Astrocyte (in vitro differentiated cells and primary cell): Measurements from ENCODE around the gene NR3C1. TPM values are rescaled to one million over a fixed set of nuclear protein-coding genes. Genes with fewer than 3 reads are reported as not detected.

ENCODE experiments used
- DNase-seq: peaks from one replicate; pipeline ENCODE4 v3.0.0-alpha.2; 2010; ENCODE audit warnings: low read depth
- FAIRE-seq: peaks from 2 replicates; lab custom pipeline; 2011; peaks lifted over from hg19 to GRCh38; lab: Jason Lieb, UNC
- H2AFZ ChIP-seq: 2 replicates; pipeline ENCODE4 v1.6.0; 2012; ENCODE audit warnings: low read depth, low read length, inconsistent platforms
- H3K27ac ChIP-seq: 2 replicates; pipeline ENCODE4 v1.5.1; 2011; ENCODE audit warnings: low read depth, low read length, inconsistent platforms
- H3K27me3 ChIP-seq: 2 replicates; pipeline ENCODE4 v1.6.0; 2011; ENCODE audit warnings: low read length, inconsistent platforms; ENCODE audit not compliant: insufficient read depth
- H3K36me3 ChIP-seq: 2 replicates; pipeline ENCODE4 v1.5.1; 2011; ENCODE audit warnings: low read length, inconsistent platforms; ENCODE audit not compliant: insufficient read depth
- H3K4me1 ChIP-seq: 2 replicates; pipeline ENCODE4 v1.5.1; 2011; ENCODE audit warnings: low read length, inconsistent platforms; ENCODE audit not compliant: insufficient read depth
- H3K4me2 ChIP-seq: 2 replicates; pipeline ENCODE4 v1.6.0; 2012; ENCODE audit warnings: low read length, inconsistent platforms
- H3K4me3 ChIP-seq: 2 replicates; pipeline ENCODE4 v1.5.1; 2011; ENCODE audit warnings: low read depth, mild to moderate bottlenecking, low read length, inconsistent platforms; ENCODE audit not compliant: insufficient read depth
- H3K79me2 ChIP-seq: 2 replicates; pipeline ENCODE4 v1.6.0; 2012; ENCODE audit warnings: mild to moderate bottlenecking, low read length, inconsistent platforms; ENCODE audit not compliant: insufficient read depth
- H3K9ac ChIP-seq: 2 replicates; pipeline ENCODE4 v1.6.0; 2012; ENCODE audit warnings: mild to moderate bottlenecking, low read length, inconsistent platforms
- H3K9me3 ChIP-seq: 2 replicates; pipeline ENCODE4 v1.5.1; 2012; ENCODE audit warnings: low read depth, mild to moderate bottlenecking, low read length, inconsistent platforms; ENCODE audit not compliant: insufficient read depth
- H4K20me1 ChIP-seq: 2 replicates; pipeline ENCODE4 v1.6.0; 2012; ENCODE audit warnings: low read length, inconsistent platforms; ENCODE audit not compliant: insufficient read depth
- H3K27ac Mint-ChIP-seq: one replicate; pipeline ENCODE4 v1.8.0; 2021; ENCODE audit warnings: mild to moderate bottlenecking, mixed read lengths; ENCODE audit not compliant: unreplicated experiment
- H3K27me3 Mint-ChIP-seq: one replicate; pipeline ENCODE4 v1.8.0; 2021; ENCODE audit warnings: low read depth, mixed read lengths; ENCODE audit not compliant: unreplicated experiment
- H3K36me3 Mint-ChIP-seq: one replicate; pipeline ENCODE4 v1.8.0; 2021; ENCODE audit warnings: low read depth, mixed read lengths; ENCODE audit not compliant: unreplicated experiment
- H3K4me1 Mint-ChIP-seq: one replicate; pipeline ENCODE4 v1.8.0; 2021; ENCODE audit warnings: low read depth, mixed read lengths; ENCODE audit not compliant: unreplicated experiment
- H3K4me3 Mint-ChIP-seq: one replicate; pipeline ENCODE4 v1.8.0; 2021; ENCODE audit warnings: mild to moderate bottlenecking, moderate library complexity, mixed read lengths; ENCODE audit not compliant: unreplicated experiment
- H3K9me3 Mint-ChIP-seq: one replicate; pipeline ENCODE4 v1.8.0; 2021; ENCODE audit warnings: mild to moderate bottlenecking, mixed read lengths; ENCODE audit not compliant: unreplicated experiment
- EZH2 ChIP-seq: IDR thresholded peaks from 2 replicates; pipeline ENCODE4 v1.6.1; 2012; ENCODE audit warnings: mild to moderate bottlenecking, low read length, inconsistent platforms; ENCODE audit not compliant: insufficient read depth
- total RNA-seq: library from RNA; stranded (reverse); gene quantifications from 2 replicates; pipeline ENCODE4 v1.2.1, GENCODE V29; 2021
- TF ChIP-seq, protein P1 (sequence below): IDR thresholded peaks from 2 replicates; pipeline ENCODE4 v1.5.1; 2011; ENCODE audit warnings: low read depth, mild to moderate bottlenecking, inconsistent platforms, low read length, moderate library complexity; ENCODE audit not compliant: insufficient read depth

Gene NR3C1
- total RNA-seq, 1 donor from 2014 or later = 35.4 TPM

DNA sequence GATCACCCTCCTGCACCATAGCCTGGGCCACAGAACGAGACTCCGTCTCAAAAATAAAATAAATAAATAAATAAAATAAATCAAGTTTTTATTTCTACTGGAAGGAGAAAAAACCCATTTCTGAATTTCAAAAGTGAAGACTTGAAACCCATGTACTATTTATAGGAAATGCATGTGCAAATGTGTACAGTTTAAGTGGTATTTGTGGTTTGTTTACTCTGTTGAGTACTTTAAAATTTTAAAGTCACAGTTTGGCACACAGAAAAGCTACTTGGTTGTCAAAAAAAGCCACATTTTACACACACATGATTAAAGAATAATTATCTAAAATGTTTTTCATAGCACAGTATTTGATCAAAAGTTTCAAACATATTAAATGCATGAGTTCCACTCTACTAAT, 43.6 kb downstream of the NR3C1 start:
- H2AFZ ChIP-seq = no peak overlapping the region
- no peak overlapping the region for H3K9ac ChIP-seq
- no peaks in the 10 kb centered on the region for H3K9me3 ChIP-seq
- peaks cover 5% of the 10 kb centered on the region for H3K4me1 ChIP-seq
- no peak overlapping the region for H3K4me3 ChIP-seq
- H4K20me1 ChIP-seq = peaks cover 58% of the 10 kb centered on the region
- H3K36me3 ChIP-seq = no peaks in the 10 kb centered on the region
- TF ChIP-seq, protein P1, sequence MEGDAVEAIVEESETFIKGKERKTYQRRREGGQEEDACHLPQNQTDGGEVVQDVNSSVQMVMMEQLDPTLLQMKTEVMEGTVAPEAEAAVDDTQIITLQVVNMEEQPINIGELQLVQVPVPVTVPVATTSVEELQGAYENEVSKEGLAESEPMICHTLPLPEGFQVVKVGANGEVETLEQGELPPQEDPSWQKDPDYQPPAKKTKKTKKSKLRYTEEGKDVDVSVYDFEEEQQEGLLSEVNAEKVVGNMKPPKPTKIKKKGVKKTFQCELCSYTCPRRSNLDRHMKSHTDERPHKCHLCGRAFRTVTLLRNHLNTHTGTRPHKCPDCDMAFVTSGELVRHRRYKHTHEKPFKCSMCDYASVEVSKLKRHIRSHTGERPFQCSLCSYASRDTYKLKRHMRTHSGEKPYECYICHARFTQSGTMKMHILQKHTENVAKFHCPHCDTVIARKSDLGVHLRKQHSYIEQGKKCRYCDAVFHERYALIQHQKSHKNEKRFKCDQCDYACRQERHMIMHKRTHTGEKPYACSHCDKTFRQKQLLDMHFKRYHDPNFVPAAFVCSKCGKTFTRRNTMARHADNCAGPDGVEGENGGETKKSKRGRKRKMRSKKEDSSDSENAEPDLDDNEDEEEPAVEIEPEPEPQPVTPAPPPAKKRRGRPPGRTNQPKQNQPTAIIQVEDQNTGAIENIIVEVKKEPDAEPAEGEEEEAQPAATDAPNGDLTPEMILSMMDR = no peak
- no peak for TF ChIP-seq EZH2
- H3K27me3 Mint-ChIP-seq = no peaks in the 10 kb centered on the region
- no peak overlapping the region for H3K4me3 Mint-ChIP-seq
- H3K4me1 Mint-ChIP-seq = peaks cover 21% of the 10 kb centered on the region
- DNase-seq = no peak
- no peak overlapping the region for H3K4me2 ChIP-seq
- no peak overlapping the region for H3K27ac ChIP-seq
- H3K27me3 ChIP-seq = no peaks in the 10 kb centered on the region
- no peak for FAIRE-seq
- H3K9me3 Mint-ChIP-seq = peaks cover 6% of the 10 kb centered on the region
- H3K79me2 ChIP-seq = peaks cover 96% of the 10 kb centered on the region
- no peak overlapping the region for H3K27ac Mint-ChIP-seq
- peaks cover 12% of the 10 kb centered on the region for H3K36me3 Mint-ChIP-seq

DNA sequence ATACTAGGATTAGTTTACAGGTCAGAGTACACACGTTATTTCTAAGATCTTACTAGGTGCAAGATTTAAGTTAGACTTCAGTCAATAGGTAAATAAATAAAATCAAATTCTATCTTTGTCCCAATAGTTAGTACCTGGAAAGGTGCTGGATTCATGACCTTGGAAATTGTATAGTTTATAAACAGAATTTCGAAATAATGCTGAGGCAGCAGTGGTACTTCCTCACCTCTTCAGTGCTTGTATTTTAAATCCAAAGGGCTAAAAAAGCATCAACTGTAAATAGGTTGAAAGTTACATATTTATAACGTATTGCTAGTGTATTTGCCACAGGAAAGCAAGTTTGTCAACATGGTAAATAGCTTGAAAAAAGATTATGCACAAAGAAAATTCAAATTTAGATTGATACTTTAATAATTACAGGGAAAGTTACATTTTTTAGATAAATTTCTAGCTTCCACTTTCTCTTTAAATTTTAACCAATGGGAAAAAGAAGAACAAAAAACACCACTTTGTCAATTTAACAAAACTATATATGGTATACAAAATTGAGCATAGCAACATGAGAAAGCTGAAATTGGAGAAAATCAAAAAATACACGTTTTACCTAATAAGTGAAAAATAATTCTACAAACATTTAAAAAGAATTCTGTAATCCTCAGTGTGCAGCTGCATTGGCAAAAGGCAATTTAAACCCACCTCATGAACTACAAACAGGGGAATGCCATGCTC, 46.5 kb downstream of the NR3C1 start:
- H3K36me3 ChIP-seq = no peaks in the 10 kb centered on the region
- no peak overlapping the region for H3K4me2 ChIP-seq
- H3K4me3 Mint-ChIP-seq = no peak overlapping the region
- peaks cover 53% of the 10 kb centered on the region for H4K20me1 ChIP-seq
- DNase-seq (no peak), FAIRE-seq (no peak)
- H3K9me3 Mint-ChIP-seq = no peaks in the 10 kb centered on the region
- no peak for TF ChIP-seq EZH2
- TF ChIP-seq, protein P1 = no peak
- no peak overlapping the region for H3K4me3 ChIP-seq
- H3K79me2 ChIP-seq = peaks cover 96% of the 10 kb centered on the region
- no peaks in the 10 kb centered on the region for H3K9me3 ChIP-seq
- no peaks in the 10 kb centered on the region for H3K27me3 ChIP-seq
- peaks cover 2% of the 10 kb centered on the region for H3K36me3 Mint-ChIP-seq
- H3K27me3 Mint-ChIP-seq = no peaks in the 10 kb centered on the region
- no peak overlapping the region for H3K9ac ChIP-seq
- peaks cover 5% of the 10 kb centered on the region for H3K4me1 ChIP-seq
- no peak overlapping the region for H3K27ac Mint-ChIP-seq
- H3K27ac ChIP-seq = no peak overlapping the region
- H2AFZ ChIP-seq = no peak overlapping the region
- peaks cover 30% of the 10 kb centered on the region for H3K4me1 Mint-ChIP-seq

DNA sequence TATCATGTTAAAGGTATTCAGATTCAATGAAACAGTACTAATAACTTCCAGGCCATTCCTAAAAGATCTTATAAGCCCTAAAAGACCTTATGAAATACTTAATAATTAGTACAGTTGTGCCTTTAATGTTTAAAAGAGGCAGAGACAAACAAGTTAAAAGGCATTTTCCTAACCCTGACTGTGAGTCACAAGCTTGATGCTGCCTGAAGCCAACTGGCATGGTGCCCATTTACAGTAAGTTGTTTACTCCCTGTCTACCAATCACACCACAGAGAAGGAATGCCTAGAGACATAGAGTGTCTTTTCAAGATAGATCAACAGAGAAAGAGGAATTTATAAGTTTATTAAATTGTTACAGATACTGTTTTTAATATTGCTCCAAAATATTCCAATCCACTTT, 47.8 kb downstream of the NR3C1 start:
- Histone ChIP-seq H2AFZ (no peak overlapping the region), H3K27me3 (no peaks in the 10 kb centered on the region), H3K4me3 (no peak overlapping the region), H3K36me3 (no peaks in the 10 kb centered on the region), H3K4me1 (peaks cover 12% of the 10 kb centered on the region), H3K79me2 (peaks cover 92% of the 10 kb centered on the region), H3K4me2 (peak overlapping the region; percentile 46), H3K9me3 (no peaks in the 10 kb centered on the region), H4K20me1 (peaks cover 49% of the 10 kb centered on the region), H3K27ac (peak overlapping the region; percentile 60), H3K9ac (no peak overlapping the region)
- Mint-ChIP-seq H3K4me1 (peaks cover 20% of the 10 kb centered on the region), H3K36me3 (no peaks in the 10 kb centered on the region), H3K4me3 (no peak overlapping the region), H3K27ac (no peak overlapping the region), H3K9me3 (no peaks in the 10 kb centered on the region), H3K27me3 (no peaks in the 10 kb centered on the region)
- peak; percentile 90 for DNase-seq
- FAIRE-seq = no peak
- TF ChIP-seq EZH2 = no peak
- TF ChIP-seq, protein P1 = no peak
